Spinal cord (tissue), 10 donors: ENCODE data around the gene CSPG4. TPM values are rescaled to one million over a fixed set of nuclear protein-coding genes. Genes with fewer than 3 reads are reported as not detected.
"Not testable (repeated sequence)": the region's sequence is repeated elsewhere in the genome, so short reads cannot be mapped to it uniquely, and the experiment has no call there.

ENCODE experiments used
- DNase-seq, 6 donors: peaks; one replicate each; pipeline versions ENCODE4 v3.0.0 to v3.0.0-alpha.2; 2013 to 2015; ENCODE audit warnings: low spot score in 6 of 6, low read depth in 4 of 6
- H3K27ac ChIP-seq: one replicate; pipeline ENCODE4 v1.5.1; 2013; ENCODE audit warnings: low read depth, low read length, control low read depth
- H3K27me3 ChIP-seq: one replicate; pipeline ENCODE4 v1.6.1; 2013; ENCODE audit warnings: low read length; ENCODE audit not compliant: control insufficient read depth, insufficient read depth
- H3K36me3 ChIP-seq: one replicate; pipeline ENCODE4 v1.6.1; 2013; ENCODE audit warnings: low read length; ENCODE audit not compliant: control insufficient read depth, insufficient read depth
- H3K4me1 ChIP-seq: one replicate; pipeline ENCODE4 v1.6.1; 2013; ENCODE audit warnings: low read length; ENCODE audit not compliant: control insufficient read depth, insufficient read depth
- H3K4me3 ChIP-seq: one replicate; pipeline ENCODE4 v1.5.1; 2013; ENCODE audit warnings: low read depth, low read length, control low read depth
- H3K9me3 ChIP-seq: one replicate; pipeline ENCODE4 v1.6.1; 2013; ENCODE audit warnings: low read length; ENCODE audit not compliant: control insufficient read depth, insufficient read depth
- WGBS: methylation state at CpG from one replicate; pipeline ENCODE4 v1.1.5; 2013; ENCODE audit warnings: missing lambda C conversion rate; ENCODE audit not compliant: insufficient coverage; 5-methylcytosine and 5-hydroxymethylcytosine counted together
- polyA plus RNA-seq, 2 donors: library from polyadenylated mRNA; unstranded; fragments of 120-200 nt; gene quantifications; one replicate each; pipeline ENCODE4 v1.2.1, GENCODE V29; 2013; ENCODE audit not compliant: insufficient read length in 2 of 2
- total RNA-seq, 2 donors: library from RNA; depleted of rRNA in 1 of 2; stranded (reverse); fragments of 120-200 nt in 1 of 2; fragments of >200 nt in 1 of 2; gene quantifications; one replicate each; pipeline versions ENCODE4 v1.2.3 to v1.2.4, GENCODE V29; 2013 to 2014
- donor health status: healthy.

CSPG4 gene
- total and polyA plus RNA-seq, 4 donors = 18.1 to 25.6 (median 21.6) TPM

DNA sequence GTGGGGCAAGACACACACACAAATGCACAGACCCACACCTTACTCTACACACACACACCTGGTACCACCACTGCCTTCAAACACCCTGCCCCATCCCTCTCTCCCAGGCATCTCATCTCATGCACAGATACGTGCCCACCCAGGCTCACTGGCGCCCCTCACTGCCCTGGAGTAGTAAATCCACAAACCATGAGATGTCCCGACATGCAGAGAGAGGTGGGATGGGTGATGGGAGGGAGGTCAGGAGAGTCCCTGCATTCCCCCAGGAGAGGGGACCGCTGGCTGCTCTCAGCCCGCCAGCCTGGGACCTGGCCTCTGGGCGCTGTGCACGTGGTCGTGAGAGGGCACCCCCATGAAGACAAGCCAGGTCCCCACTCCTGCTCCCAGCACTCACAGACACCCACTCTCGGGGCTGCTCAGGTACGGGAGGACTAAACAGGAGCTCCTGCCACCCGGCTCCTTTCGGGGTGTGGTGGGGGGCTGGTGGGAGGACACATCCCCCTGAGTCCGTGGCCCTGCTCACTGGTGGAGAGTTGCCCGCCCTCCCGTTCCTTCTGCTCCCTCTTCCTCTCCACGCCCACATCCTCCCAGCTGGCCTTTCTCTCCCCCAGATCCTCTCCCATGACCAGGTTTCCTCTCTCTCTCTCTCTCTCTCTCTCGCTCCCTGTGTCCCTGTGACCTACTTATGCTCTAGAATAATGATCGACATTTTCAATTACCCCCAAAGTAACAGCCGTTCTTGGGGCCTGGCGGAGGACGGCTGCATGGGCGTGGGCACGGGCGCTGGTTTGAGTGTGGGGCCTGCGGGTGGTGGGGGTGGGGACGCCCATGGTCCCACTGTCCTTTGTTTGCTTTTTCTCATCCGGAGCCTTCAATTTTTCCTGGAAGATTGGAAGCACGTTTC is 18.9 kb upstream of the CSPG4 start:
- Histone ChIP-seq H3K27me3 (no peaks in the 10 kb centered on the region), H3K4me3 (no peak overlapping the region), H3K4me1 (peaks cover 34% of the 10 kb centered on the region), H3K27ac (peak overlapping the region; percentile 61), H3K9me3 (no peaks in the 10 kb centered on the region), H3K36me3 (peaks cover 19% of the 10 kb centered on the region)
- peak in 2 of 6 donors; percentile 58 to 74 for DNase-seq
- 57% methylated on average over 9 of the region's 28 CpGs for WGBS

GRCh38 chr15:75730376-75731247 is 18.0 kb upstream of the CSPG4 start:
- H3K27ac ChIP-seq, DNase-seq, H3K27me3 ChIP-seq, H3K9me3 ChIP-seq, H3K4me3 ChIP-seq: not testable (repeated sequence)
- Histone ChIP-seq H3K36me3 (peaks cover 19% of the 10 kb centered on the region), H3K4me1 (peaks cover 34% of the 10 kb centered on the region)
- 95% methylated on average over 15 of the region's 17 CpGs for WGBS

GRCh38 chr15:75729326-75730069 is 16.9 kb upstream of the CSPG4 start:
- no peaks in the 10 kb centered on the region for H3K9me3 ChIP-seq
- no peak overlapping the region for H3K4me3 ChIP-seq
- no peaks in the 10 kb centered on the region for H3K27me3 ChIP-seq
- no peak for DNase-seq
- WGBS = 91% methylated on average over 9 of the region's 10 CpGs
- H3K36me3 ChIP-seq = peaks cover 19% of the 10 kb centered on the region
- no peak overlapping the region for H3K27ac ChIP-seq
- H3K4me1 ChIP-seq = peaks cover 34% of the 10 kb centered on the region

DNA sequence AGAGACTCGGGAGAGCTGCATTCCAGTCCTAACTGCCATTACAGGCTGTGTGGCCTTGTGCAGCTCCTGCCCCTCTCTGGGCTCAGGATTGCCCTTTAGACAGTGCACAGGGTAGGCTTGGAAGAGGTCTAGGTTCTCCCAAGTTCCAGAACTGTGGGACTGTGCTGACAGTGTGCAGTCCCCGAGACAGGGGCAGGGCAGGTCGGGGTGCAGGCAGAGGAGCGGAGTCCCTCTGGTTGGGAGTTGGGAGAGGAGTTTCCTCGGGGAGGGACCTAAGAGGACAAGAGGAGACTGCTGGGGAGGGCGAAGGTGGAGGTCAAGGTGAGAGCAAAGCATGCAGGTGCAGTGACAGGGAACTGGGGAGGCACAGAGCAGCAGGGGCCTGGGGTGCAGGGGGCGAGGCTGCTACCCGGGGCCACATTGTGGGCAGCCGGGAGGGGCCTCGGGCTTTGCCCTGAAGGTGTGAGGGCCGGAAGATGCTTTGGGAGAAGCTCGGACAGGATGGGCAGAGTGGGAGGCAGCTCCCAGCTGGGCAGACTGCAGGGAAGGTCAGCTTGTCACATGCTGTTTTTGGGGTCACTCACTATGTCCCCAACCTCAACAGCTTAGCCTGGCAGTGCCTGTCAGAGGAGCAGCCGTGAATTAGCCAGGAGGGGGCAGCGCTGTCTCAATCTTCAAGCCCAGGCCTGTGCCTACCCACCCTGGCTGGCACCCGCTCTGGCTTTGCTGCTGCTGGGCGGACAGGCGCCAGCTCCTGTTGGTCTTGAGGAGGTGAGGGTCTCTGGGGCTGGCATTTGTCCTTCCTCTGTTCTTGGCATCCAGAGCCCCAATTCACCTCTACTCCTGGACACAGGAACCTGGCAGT is 15.4 kb upstream of the CSPG4 start:
- Histone ChIP-seq H3K4me3 (no peak overlapping the region), H3K36me3 (peaks cover 11% of the 10 kb centered on the region), H3K9me3 (no peaks in the 10 kb centered on the region), H3K27ac (no peak overlapping the region), H3K27me3 (no peaks in the 10 kb centered on the region), H3K4me1 (peaks cover 36% of the 10 kb centered on the region)
- WGBS = 63% methylated on average over 17 of the region's 17 CpGs
- peak in 3 of 6 donors; percentile 52 to 78 (median 72) for DNase-seq

- Histone ChIP-seq H3K4me1 (peaks cover 35% of the 10 kb centered on the region), H3K4me3 (no peak overlapping the region), H3K9me3 (no peaks in the 10 kb centered on the region), H3K36me3 (peaks cover 11% of the 10 kb centered on the region), H3K27me3 (no peaks in the 10 kb centered on the region), H3K27ac (no peak overlapping the region)
- no peak for DNase-seq
- WGBS = 85% methylated on average over 20 of the region's 20 CpGs
These were observed 14.4 kb upstream of the CSPG4 start for GRCh38 chr15:75727031-75727531.

DNA sequence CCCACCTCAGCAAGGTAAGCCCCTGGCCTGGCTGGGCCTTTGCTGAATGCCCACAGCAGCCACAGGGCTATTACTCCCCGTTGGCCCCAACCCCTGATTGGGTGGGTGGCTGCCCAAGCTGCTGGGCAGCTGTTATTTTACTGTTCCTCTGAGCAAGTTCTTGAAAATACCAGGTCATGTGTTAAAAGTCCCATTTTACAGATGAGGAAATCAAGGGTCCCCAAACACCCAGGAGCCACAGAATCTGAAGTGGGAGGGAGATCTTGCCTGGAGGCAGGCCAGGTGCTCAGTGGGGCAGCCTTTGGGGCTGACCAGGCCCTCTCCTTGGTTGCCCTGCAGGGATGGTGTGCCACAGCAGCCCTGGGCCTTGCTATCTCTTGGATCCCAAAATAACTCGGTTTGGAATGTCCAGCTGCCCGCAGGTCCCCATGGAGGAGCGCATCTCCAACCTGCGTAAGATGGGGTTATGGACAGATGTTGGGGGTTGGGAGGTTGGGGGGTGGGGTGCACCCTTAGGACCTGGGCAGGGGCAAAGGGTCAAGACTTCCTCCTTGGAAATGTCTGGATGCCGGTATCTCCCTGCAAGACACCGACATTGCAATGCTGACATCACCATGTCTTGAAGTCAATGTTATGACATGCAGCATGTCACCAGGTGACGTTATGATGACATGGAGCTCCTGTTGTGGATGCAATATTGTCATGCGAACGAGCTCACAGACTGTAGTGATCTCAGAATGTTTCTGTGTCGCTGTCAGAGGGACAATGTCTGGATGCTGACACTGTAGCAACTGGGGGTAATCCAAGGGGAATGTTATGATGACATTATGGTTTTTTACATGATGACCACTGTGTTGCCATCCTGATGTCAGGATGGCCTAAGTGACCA is 13.3 kb upstream of the CSPG4 start:
- Histone ChIP-seq H3K27me3 (no peaks in the 10 kb centered on the region), H3K27ac (no peak overlapping the region), H3K36me3 (peaks cover 8% of the 10 kb centered on the region), H3K9me3 (no peaks in the 10 kb centered on the region), H3K4me1 (peaks cover 35% of the 10 kb centered on the region), H3K4me3 (no peak overlapping the region)
- 85% methylated on average over 11 of the region's 11 CpGs for WGBS
- DNase-seq = no peak

- no peak for DNase-seq
- 98% methylated on average over 13 of the region's 15 CpGs for WGBS
These were observed 12.5 kb upstream of the CSPG4 start for GRCh38 chr15:75725006-75725718.

More at GRCh38 chr15:75725006-75725718, 12.5 kb upstream of the CSPG4 start:
- peaks cover 5% of the 10 kb centered on the region for H3K36me3 ChIP-seq
- H3K9me3 ChIP-seq = no peaks in the 10 kb centered on the region
- no peak overlapping the region for H3K4me3 ChIP-seq
- peak overlapping the region; percentile 70 for H3K27ac ChIP-seq
- no peaks in the 10 kb centered on the region for H3K27me3 ChIP-seq
- H3K4me1 ChIP-seq = peaks cover 36% of the 10 kb centered on the region
